GM12864 (cell line): ENCODE measurements around the gene ATP2A3.
A peak's percentile ranks its signal among the peaks of the same experiment; 100 is the strongest.
"Not testable (repeated sequence)": the region's sequence is repeated elsewhere in the genome, so short reads cannot be mapped to it uniquely, and the experiment has no call there.

ENCODE experiments used
- DNase-seq: peaks from one replicate; pipeline ENCODE4 v3.0.0-alpha.2; 2011; ENCODE audit warnings: low read depth
- H3K4me3 ChIP-seq: 2 replicates; pipeline ENCODE4 v1.5.1; 2011; ENCODE audit warnings: mild to moderate bottlenecking, low read depth, low read length, control low read depth
- CTCF ChIP-seq: IDR thresholded peaks from 2 replicates; pipeline ENCODE4 v1.5.1; 2011; ENCODE audit warnings: low read depth, mild to moderate bottlenecking, moderate library complexity, low read length, control low read depth, inconsistent platforms; ENCODE audit errors: missing control alignments

ATP2A3 gene

GRCh38 chr17:4001048-4001590 is 36.9 kb upstream of the ATP2A3 start:
- H3K4me3 ChIP-seq: no peak overlapping the region
- TF ChIP-seq CTCF: no peak
- DNase-seq: no peak

GRCh38 chr17:3998436-3998835 is 34.2 kb upstream of the ATP2A3 start:
- TF ChIP-seq CTCF: no peak
- H3K4me3 ChIP-seq: no peak overlapping the region
- no peak for DNase-seq

- TF ChIP-seq CTCF: no peak
- no peak overlapping the region for H3K4me3 ChIP-seq
- no peak for DNase-seq
Measured at GRCh38 chr17:3995067-3995466, 30.8 kb upstream of the ATP2A3 start.

- H3K4me3 ChIP-seq: no peak overlapping the region
- DNase-seq: no peak
- no peak for TF ChIP-seq CTCF
Measured at GRCh38 chr17:3994221-3994576, 30.0 kb upstream of the ATP2A3 start.

GRCh38 chr17:3993493-3994220 is 29.4 kb upstream of the ATP2A3 start:
- TF ChIP-seq CTCF: no peak
- peak; percentile 69 for DNase-seq
- no peak overlapping the region for H3K4me3 ChIP-seq

GRCh38 chr17:3992370-3992769 is 28.1 kb upstream of the ATP2A3 start:
- no peak for DNase-seq
- no peak for TF ChIP-seq CTCF
- no peak overlapping the region for H3K4me3 ChIP-seq

- H3K4me3 ChIP-seq: not testable (repeated sequence)
Measured at GRCh38 chr17:3991699-3992098, 27.5 kb upstream of the ATP2A3 start.

More at GRCh38 chr17:3991699-3992098, 27.5 kb upstream of the ATP2A3 start:
- DNase-seq: not testable (repeated sequence)
